Measurements from ENCODE around the gene MCRIP2.

The MCRIP2 gene

DNA sequence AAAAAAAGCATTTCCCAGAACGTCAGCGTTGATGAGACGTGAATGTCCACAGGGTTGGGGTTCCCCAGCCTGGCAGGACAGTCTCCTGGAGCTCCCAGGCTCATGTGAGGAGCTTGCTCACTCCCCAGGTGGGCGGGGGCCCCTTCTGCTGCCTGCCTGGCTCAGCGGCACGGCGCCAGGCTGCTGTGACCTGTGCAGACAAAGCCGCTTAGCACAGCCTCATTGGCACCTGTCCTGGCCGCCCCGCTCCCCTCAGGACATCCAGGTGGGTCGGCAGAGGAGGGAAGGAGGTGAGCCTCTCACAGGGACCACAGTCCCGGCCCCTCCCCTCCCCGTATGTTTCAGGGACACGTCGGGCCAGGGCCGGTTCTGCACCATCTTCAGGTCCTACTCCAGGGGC lies 23.8 kb upstream of the MCRIP2 start:
- no peak for DNase-seq

DNA sequence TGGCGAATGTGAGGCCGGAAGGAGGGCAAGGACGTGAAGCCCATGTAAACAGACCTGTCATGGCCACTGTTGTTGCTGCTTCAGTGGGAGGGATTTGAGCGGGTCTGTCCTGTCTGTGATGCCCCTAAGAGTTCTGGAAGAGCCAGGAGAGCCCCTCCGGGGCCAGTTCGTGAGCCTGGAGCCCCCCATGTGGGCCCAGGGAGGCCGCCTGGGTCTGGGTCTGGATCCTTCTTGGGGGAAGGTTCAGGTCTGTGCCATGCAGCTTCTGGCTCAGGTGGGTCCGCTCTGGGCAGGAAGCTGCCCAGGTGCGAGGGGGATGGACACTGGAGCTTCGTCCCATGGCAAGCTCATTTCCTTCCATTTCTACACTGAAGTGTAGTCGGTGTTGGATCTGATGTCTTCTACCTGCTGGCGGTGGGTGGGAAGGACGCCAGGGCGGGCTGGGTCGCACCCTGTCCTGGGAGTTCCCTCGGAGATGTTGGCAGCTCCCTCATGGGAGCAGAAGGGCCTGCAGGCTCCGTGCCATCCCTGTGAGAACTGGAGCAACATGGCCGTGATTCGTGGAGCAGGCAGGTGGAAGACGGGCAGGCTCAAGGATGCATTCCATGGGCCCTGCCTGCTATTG lies 22.0 kb upstream of the MCRIP2 start:
- DNase-seq, result no peak

DNA sequence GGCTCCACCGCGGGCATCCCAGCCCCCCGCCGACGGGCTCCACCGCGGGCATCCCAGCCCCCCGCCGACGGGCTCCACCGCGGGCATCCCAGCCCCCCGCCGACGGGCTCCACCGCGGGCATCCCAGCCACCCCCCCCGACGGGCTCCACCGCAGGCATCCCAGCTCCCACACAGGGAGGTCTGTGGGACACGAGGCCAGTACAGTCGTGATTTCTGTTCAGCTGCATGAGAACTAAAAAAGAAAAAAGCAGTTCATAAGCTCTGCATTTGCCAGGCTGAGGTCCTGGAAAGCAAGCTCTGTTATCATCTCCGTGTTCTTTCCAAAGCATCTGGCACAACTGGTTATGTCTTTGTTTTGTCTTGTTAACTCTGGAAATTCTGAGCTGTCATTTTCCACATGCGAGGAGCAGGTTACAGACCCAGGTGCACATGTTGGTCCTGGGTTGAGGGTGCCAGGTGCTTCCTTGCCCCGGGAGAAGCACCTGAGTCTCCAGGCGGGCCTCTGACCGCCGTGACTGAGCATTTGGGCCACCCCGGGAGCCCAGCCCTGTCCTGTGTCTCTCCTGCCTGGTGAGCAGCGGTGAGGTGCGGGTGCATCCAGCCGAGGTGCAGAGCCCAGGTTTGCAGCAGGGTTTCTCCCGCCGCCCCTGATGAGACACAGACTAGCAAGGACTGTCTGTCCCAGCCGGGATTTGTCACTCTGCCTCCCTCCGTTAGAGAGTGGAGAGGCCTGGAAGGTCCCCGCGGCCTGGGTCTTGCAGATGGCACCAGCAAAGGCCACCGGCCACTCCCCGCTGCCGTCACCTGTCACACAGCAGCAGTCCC lies 20.7 kb upstream of the MCRIP2 start:
- DNase-seq, result no peak

DNA sequence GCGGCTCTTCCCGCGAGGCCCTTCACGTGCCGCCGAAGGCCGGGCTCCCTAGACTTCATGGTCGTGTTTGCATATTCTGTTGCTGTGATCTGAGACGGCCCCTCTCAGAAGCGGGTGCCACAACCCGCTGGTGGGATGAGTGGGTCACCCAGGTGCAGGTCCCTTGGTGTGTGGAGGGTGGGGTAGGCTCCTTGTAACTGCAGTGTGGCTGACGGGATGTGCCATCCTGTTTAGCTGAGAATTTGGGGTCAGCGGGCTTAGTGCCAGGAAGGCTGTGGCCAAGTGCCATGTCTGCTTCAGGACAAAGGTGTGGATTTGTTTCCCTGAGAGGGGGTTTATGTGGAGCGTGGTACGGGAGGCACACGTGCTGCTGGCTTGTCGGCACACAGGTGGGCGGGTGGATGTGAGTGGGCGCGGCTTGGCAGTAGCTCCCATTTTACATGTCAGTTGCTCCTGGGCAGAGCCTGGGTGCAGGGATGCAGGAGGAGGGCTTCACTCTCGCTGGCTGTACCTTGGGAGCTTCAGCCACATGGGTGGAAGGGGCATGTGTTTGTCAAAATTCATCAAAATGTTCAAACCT lies 20.0 kb upstream of the MCRIP2 start:
- DNase-seq, result no peak

DNA sequence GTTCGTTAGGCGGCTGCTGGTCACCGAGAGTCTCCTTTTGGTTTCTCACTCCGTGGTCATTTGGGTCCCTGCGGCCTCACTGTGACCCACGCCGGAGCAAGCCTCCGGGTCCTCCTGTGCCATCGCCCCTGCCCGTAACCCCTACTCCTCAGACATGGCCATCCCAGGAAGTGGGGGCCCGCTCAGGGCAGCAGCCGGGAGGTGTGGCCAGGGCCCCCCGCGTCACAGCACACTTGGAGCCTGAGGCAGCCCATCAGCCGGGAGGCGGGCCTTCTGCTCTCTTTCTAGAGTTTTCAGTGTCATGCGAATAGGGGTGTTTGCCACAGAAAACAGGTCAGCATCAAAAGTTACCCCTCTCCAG lies 18.7 kb upstream of the MCRIP2 start:
- DNase-seq, result no peak

DNA sequence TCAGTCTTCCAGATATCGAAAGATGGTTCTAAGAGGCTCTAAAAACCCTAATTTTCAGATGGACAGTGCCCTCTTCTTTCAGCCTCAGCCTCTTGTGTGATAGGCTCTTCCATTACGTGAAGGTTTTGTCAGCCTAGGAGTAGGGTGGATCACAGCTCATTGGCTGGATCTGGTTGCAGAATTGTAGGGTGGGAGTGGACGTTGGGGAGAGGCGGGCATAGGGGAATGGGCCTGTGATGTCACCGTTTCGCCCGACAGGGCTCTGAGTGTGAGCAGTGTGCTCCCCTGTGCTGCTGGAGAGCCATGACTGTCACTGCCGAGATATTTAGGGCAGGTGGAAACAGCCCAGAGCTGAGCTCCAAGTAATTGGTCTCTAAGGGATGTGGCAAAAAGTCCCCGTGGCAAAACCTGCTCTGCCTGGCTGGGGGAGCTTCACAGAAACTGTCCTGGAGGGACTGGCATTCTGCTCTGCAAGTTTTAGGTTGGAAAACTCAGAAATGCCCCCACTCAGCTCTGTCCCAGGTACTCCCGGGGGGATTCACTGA lies 17.0 kb upstream of the MCRIP2 start:
- DNase-seq, result no peak

DNA sequence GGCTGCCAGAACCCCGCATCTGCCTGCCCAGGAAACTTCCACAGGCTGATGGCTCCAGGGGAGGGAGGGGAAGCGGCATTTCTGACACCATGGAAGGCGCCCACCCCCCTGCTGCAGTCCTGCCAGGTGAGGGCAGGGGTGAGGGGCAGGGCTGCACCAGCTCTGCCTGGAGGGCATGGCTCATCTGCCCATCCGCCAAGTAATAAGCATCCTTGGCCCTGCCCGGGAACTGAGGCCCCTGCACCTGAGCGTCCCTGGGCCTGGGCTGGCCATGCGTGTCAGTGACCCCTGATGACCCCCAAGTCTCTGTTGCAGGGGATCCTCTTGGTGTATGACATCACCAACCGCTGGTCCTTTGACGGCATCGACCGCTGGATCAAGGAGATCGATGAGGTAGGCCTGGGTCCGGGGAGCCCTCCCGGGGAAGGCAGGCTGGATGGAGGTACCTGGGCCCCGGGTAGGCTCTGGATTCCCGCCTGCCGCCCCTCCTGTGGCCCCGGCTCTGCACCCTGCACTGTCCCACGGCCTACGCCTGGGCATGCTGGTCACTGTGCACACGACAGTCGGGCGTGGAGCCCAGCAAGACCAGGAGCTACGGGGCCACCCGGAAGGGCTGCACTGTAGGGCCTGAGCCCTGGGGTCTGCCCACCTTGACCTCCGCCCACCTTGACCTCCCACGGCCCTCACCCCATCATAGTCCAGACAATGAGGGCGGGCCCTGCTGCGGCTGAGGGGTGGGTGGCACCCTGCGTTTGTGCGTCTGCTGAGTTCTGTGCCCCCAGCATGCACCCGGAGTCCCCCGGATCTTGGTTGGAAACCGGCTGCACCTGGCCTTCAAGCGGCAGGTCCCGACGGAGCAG lies 16.3 kb upstream of the MCRIP2 start:
- no peak for DNase-seq

DNA sequence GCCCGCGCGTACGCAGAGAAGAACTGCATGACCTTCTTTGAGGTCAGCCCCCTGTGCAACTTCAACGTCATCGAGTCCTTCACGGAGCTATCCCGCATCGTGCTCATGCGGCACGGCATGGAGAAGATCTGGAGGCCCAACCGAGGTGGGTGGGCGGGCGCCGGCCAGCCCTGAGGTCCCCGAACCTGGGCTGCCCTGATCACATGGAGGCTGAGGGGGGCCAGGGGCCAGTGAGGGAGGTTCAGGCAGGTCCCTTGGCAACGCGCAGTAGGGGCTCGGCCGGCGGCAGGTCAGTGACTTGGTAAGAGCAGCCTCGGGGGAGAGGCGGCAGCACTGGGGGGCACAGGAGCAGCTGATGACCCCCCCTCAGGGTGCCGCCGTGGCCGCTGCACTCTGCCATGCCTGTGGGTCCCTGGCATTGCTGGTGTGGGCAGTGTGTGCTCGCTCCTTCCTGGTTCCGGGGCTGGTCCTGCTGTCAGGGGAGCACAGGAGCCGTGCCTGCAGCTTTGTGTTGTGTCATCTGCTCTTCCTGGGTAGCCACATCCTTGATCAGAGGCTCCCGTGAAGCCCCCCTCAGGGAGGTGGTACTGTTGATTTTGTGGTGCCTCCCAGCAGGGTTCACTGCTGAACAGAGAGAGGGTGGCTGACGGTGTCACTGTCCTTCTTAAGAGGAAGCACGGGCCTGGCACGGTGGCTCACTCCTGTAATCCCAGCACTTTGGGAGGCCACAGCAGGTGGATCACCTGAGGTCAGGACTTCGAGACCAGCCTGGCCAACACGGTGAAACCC lies 15.5 kb upstream of the MCRIP2 start:
- DNase-seq, result no peak

DNA sequence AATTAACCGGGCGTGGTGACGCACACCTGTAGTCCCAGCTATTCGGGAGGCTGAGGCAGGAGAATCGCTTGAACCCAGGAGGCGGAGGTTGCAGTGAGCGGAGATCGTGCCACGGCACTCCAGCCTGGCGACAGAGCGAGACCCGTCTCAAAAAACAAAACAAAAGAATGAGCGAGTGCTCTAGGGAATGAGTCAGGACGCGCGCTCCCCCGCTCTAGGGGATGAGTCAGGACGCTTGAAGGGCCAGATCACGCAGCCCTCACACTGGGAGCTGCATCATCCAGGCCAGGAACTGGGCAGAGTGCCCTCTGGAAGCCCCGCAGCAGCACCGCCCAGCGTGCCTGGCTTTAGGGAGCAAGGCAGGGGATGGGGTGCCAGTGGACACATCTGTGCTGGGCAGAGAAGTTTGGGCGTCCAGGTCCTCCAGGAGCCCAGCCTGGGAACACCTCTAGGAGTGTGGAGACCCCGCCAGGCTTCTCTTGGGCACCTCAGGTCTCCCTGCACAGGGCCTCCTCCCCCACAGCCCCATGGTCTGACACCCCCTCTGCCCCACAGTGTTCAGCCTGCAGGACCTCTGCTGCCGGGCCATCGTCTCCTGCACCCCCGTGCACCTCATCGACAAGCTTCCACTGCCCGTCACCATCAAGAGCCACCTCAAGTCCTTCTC lies 14.7 kb upstream of the MCRIP2 start:
- peak; percentile 95 for DNase-seq

DNA sequence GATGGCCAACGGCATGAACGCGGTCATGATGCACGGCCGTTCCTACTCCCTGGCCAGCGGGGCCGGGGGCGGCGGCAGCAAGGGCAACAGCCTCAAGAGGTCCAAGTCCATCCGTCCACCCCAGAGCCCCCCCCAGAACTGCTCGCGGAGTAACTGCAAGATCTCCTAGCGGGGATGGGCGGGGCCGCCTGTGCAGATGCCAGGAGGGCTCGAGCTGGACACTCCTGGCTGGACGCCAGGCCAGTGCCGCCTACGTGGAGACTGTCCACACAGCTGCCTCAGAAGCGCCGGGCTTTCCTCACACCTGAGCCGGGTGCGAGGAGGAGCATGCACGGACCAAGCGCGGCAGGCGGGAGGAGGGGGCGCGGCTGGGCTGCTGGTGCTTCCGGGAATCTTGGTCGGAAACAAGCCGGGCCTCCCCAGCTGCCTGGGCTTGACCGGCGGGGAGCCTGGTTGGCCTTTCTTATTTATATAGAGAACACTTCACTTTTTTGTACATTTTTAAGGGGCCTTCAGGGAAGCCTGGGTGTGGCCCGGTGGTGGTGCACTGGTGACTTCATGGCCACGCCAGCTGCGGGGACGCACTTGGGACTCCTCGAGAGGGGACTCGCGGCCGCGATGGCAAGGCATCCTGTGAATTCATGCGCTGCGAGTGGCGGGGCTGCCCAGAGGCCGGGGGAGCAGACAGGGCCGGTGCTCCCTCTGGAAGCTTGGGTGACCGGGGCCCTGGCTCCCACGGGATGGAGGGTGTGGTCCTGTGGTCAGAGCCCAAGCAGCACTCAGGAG lies 14.0 kb upstream of the MCRIP2 start:
- DNase-seq, result no peak

DNA sequence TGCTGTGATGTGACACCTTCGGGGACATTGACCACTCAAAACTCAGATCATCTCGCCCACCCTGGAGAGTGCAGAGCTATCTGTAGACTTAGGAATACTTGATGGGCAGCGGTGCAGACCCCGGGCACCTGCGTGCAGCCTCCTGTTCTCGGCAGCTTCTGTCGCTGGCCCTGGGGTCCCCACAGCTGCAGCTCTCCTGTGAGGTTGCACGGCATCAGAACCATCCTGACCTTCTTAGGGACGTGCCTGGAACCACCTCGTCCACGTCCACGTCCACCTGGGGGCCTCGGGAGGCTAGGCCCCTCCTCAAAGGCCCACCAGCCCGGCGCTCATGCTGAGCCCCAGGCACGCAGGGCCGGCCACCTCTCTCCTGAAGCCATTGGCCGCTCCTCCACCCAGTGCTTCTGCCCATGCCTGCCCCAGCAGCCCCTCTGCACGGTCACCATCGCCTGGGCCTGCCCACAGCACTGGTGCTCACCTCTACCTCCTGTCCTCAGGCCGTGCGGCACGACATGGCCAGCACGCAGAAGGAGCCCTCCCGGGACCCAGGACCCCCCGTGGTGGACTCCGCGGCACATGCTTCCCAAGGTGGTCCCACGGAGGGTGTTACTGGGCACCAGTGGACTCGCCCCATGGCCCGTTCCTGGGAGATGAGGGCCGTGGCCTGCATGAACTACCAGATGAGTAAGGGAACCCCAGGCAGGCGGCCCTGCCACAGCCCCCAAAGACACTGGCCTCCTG lies 13.1 kb upstream of the MCRIP2 start:
- no peak for DNase-seq

DNA sequence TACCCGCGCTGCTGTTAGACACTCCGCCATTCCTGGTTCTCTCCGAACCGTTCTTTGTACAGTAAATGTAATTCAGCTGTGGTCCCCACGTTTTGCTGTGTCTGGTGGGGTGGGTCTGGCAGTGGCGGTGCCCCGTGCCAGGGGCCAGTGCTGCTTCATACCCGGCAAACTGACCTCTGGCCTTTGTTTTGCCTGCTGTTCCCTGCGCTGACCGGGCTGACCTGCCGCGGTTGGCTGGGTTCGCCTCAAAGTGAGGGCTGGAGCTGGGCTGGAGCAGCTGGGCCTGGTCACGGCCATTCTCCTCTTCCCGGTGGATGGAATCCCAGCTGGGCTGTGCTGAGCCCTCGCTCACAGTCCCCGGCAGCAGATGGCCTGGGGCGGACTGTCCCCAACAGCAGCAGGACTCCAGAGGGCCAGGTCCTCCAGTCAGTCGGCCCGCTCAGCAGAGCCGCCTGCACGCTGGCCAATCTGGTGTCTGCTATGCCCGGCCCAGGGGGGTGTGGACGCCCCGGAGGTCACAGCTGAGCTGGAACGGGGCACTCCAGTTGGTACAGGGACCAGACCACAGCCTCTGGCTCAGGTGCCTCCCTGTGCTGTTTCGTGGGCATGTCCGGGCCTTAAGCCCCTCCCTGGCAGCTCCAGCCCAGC lies 12.3 kb upstream of the MCRIP2 start:
- no peak for DNase-seq

DNA sequence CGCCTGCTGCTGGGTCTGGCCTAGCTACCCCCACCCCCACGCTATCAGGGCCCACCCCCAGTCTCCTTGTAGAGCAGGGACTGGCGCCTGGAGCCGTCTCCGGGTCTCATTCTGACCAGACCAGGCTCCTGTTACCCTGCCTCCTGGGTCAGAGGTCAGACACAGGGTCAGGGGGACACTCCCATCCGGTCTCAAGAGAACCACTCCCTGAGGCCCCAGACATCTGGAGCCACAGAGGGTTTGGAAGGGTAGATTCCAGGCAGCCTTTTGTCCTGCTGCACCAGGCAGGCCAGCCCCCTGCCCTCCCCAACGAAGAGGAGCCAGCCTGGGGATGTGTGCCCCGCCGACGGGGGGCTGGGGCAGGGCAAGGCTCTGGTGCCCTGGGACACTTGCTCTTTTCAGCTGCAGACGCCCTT lies 11.8 kb upstream of the MCRIP2 start:
- no peak for DNase-seq

DNA sequence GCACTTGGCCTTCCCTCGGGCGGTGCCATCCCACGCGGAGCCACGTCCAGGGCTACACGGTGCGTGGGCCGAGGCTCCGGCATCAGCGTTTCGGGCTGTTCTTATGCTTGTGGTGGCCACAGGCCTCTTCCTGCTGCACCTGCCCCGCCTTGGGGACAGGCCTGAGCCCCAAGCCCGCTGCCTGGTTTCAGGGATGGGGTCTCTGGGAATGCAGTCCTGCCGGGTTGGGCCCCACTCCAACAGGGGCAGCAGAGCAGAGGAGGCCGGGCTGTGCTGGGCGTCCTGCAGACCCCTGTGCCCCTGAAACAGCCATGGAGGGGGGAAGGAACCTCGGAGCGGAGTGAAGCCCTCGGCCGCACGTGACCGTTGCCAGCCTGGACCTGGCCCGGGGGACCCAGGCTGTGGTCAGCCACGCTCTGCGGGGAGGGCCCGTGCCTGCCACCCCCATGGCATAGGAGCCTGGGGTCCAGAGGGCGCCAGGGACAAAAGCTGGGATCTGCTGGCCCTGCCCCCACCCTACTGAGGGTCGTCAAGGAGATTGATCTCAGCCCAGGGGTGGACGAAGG lies 11.3 kb upstream of the MCRIP2 start:
- DNase-seq, result no peak

DNA sequence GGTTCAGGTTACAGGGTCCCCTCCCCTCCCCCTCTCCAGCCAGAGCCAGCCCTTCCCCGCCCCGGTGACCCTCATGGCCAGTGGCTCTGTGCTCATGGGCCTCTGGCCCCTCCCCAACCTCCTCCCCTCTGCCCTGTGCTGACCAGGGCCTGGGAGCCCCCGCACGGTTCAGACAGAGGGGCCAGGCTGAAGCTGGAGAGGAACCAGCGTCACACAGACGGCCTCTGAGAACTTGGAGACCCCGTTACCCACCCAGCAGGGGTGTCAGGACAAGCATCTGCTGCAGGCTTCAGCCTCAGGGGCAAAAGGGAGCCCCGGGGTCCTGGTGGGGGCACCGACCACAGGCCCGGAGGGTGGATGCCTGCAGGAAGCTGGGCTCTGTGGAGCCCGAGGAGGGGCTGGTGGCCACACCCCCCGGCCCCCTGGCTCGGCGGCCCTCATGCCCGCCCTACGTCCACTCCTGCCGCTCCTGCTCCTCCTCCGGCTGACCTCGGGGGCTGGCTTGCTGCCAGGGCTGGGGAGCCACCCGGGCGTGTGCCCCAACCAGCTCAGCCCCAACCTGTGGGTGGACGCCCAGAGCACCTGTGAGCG lies 10.7 kb upstream of the MCRIP2 start, which contains the start of gene WFIKKN1:
Gene WFIKKN1, plus strand, starts transcription at position 171 of the 591 bp plus-strand sequence. Its CDS starts 269 bp downstream, at position 440.
- no peak for DNase-seq

DNA sequence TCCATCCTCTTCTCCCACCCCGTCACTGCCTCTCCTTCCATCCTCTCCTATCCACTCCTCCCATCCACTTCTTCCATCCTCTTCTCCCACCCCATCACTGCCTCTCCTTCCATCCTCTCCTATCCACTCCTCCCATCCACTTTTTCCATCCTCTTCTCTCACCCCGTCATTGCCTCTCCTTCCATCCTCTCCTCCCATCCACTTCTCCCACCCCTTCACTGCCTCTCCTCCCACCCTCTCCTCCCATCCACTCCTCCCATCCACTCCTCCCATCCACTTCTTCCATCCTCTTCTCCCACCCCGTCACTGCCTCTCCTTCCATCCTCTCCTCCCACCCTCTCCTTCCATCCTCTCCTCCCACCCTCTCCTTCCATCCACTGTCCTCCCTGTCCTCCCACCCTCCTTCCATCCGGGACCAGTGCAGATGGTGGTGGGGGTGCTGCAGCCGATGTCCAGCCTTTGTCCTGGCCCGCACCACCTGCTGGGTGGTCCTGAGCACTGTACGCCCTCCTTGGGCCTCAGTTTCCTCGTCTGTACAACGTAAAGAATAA lies 9.7 kb upstream of the MCRIP2 start:
- DNase-seq, result no peak

DNA sequence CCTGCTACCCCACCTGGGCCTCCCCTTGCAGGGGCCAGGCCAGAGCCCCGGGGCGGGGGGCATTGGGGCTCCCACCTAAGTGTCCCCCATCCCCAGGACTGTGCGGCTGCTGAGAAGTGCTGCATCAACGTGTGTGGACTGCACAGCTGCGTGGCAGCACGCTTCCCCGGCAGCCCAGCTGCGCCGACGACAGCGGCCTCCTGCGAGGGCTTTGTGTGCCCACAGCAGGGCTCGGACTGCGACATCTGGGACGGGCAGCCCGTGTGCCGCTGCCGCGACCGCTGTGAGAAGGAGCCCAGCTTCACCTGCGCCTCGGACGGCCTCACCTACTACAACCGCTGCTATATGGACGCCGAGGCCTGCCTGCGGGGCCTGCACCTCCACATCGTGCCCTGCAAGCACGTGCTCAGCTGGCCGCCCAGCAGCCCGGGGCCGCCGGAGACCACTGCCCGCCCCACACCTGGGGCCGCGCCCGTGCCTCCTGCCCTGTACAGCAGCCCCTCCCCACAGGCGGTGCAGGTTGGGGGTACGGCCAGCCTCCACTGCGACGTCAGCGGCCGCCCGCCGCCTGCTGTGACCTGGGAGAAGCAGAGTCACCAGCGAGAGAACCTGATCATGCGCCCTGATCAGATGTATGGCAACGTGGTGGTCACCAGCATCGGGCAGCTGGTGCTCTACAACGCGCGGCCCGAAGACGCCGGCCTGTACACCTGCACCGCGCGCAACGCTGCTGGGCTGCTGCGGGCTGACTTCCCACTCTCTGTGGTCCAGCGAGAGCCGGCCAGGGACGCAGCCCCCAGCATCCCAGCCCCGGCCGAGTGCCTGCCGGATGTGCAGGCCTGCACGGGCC lies 8.9 kb upstream of the MCRIP2 start:
- DNase-seq, result no peak

Data from fibroblast of skin of scalp (primary cell).